NCI-H128 (cell line): Measurements from ENCODE around the gene PTGDS.
"Not testable (repeated sequence)": the region's sequence is repeated elsewhere in the genome, so short reads cannot be mapped to it uniquely, and the experiment has no call there.

Source experiments
- DNase-seq: peaks from one replicate; lab custom pipeline; 2025; ENCODE audit not compliant: unreplicated experiment; lab: John Stamatoyannopoulos, UW

PTGDS gene

GRCh38 chr9:136985853-136986252, 8.5 kb downstream of the PTGDS start:
- no peak for DNase-seq

- no peak for DNase-seq
Measured at GRCh38 chr9:136988872-136989271, 11.6 kb downstream of the PTGDS start.

- no peak for DNase-seq
Measured at GRCh38 chr9:136990242-136990911, 13.1 kb downstream of the PTGDS start.

- peak; percentile 80 for DNase-seq
Measured at GRCh38 chr9:136991993-136992818, 14.9 kb downstream of the PTGDS start, which contains the start of gene PAXX. TSS of gene PAXX (plus strand) at chr9:136992422. CDS start at chr9:136992444, 22 bp downstream.

GRCh38 chr9:136992819-136993369, 15.6 kb downstream of the PTGDS start:
- DNase-seq, result no peak

- DNase-seq, result no peak
Measured at GRCh38 chr9:136994180-136994887, 17.0 kb downstream of the PTGDS start.

GRCh38 chr9:136994888-136995230, 17.6 kb downstream of the PTGDS start:
- DNase-seq, result no peak

- DNase-seq, result no peak
Measured at GRCh38 chr9:136995362-136995761, 18.1 kb downstream of the PTGDS start.

GRCh38 chr9:136995772-136996311, 18.5 kb downstream of the PTGDS start:
- no peak for DNase-seq

GRCh38 chr9:136996361-136997292, 19.3 kb downstream of the PTGDS start, which contains the start of gene CLIC3:
TSS of gene CLIC3 (minus strand) at chr9:136996568. CDS start at chr9:136996543, 25 bp downstream.
- no peak for DNase-seq

- no peak for DNase-seq
Measured at GRCh38 chr9:136997371-136997770, 20.1 kb downstream of the PTGDS start.

GRCh38 chr9:136997830-136998234, 20.5 kb downstream of the PTGDS start:
- no peak for DNase-seq

GRCh38 chr9:137000177-137000930, 23.1 kb downstream of the PTGDS start:
- no peak for DNase-seq

- no peak for DNase-seq
Measured at GRCh38 chr9:137001857-137002645, 24.7 kb downstream of the PTGDS start.

GRCh38 chr9:137002646-137003041, 25.3 kb downstream of the PTGDS start:
- DNase-seq, result no peak

GRCh38 chr9:137004285-137004684, 27.0 kb downstream of the PTGDS start:
- not testable (repeated sequence) for DNase-seq

GRCh38 chr9:137006116-137007003, 29.1 kb downstream of the PTGDS start:
- DNase-seq, result no peak
